OCI-LY1 (cell line): ENCODE measurements around the gene FREM3.

Experiments
- CTCF ChIP-seq: fragments of 200-600 bp; sonication (generic), shearing (Covaris generic); IDR thresholded peaks from 2 replicates; pipeline ENCODE4 v1.5.1; 2017; ENCODE audit warnings: mild to moderate bottlenecking, antibody characterized with exemption, low read length, moderate library complexity, mixed read lengths
- EZH2 ChIP-seq: fragments of 200-600 bp; sonication (generic), shearing (Covaris generic); IDR thresholded peaks from 2 replicates; pipeline ENCODE4 v1.8.0; 2017; ENCODE audit warnings: borderline replicate concordance, mixed run types, mild to moderate bottlenecking, antibody characterized with exemption, low read length, moderate library complexity, mixed read lengths

GRCh38 chr4:143658336-143658735 lies 42.1 kb downstream of the FREM3 start:
- no peak for TF ChIP-seq CTCF
- TF ChIP-seq EZH2, result no peak
